ENCODE data around the gene DNAL4.

Gene DNAL4, protein sequence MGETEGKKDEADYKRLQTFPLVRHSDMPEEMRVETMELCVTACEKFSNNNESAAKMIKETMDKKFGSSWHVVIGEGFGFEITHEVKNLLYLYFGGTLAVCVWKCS

DNA sequence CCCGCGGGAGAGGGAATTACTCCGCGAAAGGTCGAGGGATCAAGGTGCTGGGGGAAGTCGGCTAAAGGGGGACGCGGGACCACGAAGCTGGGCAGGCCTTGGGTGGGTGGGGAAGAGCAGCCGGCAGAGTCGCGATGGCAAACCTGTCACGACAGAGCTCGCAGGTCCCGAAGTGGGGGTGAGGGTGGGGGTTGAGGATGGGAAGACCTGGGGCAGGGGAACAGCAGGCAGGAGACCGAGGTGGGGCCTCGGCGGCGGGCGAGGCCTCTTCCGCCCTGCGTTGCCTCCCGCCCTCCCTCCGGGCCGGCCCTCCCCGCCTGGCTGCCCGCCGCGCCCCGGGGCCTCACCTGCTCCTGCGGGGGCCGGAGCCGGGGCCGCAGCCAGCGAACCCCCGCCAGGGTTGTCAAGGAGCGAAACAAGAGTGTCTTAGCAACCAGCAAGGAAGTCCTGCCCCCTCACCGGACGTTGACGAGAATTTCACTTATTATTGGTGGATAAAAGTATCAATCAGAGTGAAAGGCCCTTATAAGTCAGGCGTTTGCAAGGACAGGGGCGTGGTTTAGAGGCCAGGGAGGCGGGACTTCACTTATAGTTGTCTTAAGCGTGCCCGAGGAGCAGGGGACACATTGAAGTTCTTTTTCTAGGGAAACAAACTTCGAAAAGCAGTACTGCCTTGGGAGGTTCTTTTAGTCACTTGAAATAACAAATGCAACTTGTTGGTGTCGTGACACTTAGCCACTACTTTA lies at the start of gene DNAL4:
Gene DNAL4, minus strand, starts transcription at position 423 of the 746 bp plus-strand sequence. CDS start 11,412 bp downstream, outside the sequence.
- peak; percentile 98 for DNase-seq

DNA sequence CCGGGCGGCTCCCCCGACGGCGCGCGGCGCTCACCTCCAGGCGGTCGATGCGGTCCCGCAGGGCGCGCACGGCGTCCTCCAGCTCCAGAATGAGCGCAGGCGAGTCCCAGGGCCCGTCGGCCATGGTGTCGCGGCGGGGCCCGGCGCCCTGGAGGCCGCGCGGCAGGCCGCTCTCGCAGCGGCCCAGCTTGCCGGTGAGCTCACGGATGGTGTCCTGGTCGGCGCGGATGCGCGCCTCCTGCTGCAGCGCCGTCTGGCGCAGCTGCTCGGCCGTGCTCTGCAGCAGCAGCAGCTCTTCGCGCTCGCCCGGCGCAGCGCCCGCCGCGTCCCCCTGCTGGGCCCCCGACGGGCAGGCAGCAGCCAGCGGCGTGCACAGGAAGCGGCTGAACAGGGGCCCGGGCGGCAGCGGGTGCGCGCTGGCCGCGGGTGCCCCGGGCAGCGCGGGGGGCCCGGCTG lies 49.3 kb upstream of the DNAL4 start:
- DNase-seq: peak; percentile 45

DNA sequence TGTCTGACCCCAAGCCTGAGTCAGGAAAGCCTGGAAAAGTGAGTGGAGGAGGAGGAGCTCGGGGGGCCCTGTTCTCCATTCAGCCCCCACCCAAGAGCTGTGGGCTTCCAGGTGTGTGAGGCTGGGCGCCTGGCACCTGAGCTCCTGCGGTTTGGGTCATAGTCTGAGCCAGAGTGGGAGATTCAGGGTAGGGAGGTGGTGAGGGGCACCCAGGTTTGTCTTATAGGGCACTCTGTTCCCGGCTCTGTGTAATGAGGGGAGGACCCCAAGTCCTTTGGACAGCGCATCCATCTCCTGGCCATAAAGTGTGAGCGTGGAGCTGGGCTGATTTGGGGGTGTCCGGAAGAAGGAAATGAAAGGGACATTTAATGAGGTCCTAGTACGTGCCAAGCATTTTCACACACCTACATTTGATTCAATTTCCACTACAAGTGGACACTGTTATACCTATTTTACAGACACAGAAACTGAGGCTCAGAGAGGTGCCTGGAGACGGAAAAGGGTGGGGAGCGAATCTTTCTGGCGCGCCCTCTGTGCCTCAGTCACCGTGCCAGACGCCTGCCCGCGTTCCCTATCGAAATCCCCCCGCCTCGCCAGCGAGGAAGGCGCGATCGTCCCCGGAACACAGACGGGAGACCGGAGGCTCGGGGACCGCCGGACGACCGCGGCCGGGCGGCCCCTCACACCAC lies 48.7 kb upstream of the DNAL4 start:
- no peak for DNase-seq

DNA sequence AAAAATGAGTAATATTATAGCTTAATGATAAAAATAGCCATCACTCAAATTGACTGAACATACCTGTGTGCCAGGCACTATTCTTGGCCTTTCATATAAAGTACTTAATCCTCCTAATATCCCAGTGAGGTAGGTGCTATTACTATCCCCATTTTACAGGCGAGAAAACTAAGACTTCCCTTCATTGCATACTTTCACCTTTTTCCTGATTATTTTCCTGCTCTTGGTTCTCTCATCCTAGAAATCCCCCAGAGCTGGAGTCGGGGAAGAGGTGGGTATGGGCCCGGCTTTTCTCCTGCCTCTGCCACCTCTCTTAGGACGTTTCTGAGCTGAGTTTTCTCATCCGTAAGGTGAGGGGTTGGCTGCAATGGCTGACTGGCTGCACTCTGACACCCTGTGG lies 47.7 kb upstream of the DNAL4 start:
- no peak for DNase-seq

DNA sequence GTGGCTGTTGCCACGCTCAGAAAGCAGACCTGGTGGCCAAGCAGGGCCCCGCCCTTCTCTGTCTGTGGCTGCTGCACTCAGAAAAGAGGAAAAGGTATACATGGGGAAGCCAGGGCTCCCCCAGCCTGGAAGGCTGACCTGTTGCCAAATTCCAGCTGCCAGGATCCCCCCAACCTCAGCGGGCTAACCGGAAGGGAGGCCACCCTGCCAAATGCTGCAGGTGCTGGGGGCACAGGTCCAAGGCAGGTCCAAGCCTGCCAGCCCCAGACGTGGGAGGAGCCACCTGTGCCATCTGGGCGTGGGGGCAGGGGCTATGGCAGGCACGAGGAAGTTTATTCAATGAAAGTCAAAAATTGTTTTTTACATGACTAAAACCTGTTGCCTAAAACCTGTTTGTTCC lies 47.3 kb upstream of the DNAL4 start:
- DNase-seq: no peak

DNA sequence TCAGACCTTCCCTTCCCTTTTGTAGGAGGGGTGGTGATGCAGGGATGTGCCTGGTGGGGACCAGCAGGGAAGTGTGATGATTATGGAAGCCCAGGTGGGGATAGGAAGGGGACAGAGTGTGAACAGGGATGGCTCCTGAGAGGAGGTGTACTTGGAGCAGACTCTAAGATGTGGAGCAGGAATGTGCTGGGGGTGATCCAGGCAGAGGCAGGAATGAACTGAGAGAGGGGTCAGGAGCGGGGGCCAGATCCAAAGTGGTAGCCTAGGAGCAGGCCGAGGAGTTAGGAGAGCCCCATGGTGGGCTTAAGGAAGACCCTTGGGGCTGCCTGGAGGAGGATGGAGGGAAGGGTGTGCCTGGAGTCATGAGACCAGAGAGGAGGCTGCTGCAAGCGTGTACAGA lies 46.2 kb upstream of the DNAL4 start:
- DNase-seq: no peak

DNA sequence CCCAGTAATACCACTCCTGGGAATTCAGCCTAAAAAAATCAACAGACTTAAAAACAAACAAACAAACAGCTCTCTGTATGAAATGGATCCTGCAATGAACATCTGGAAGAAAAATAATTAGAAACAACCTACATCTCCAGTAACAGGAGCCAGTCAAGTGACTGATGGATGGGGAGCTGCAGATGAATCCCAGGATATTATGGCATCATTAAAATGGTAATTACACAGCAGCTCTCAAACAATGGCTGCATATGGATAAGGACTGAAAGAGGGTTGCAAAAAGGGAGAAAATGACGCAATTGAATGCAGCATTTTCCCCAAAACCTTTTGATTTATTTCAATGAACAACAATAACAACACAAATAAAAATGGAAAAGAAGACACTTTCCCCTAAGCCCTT lies 45.7 kb upstream of the DNAL4 start:
- no peak for DNase-seq

DNA sequence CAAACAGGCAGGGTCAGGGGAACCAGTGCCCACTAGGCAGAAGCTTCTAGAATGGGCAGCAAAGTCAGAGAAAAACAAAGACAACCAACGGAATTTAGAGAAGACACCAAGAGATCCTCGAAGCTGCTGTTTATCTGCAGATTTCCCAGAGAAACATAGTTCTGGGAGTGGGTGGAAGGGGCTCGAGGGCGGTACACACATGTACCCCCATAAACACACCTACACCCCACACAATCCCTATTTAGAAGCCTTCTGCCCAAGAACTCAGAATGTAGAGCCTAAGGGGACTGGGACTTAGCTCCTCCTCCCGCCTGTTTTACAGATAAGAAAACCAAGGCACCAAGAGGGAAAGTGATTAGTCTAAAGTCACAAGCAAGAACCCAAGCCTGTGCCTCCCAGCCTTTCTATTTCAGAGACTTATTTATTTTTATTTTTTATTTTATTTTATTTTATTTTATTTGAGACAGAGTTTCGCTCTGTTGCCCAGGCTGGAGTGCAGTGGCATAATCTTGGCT lies 43.5 kb upstream of the DNAL4 start:
- no peak for DNase-seq

DNA sequence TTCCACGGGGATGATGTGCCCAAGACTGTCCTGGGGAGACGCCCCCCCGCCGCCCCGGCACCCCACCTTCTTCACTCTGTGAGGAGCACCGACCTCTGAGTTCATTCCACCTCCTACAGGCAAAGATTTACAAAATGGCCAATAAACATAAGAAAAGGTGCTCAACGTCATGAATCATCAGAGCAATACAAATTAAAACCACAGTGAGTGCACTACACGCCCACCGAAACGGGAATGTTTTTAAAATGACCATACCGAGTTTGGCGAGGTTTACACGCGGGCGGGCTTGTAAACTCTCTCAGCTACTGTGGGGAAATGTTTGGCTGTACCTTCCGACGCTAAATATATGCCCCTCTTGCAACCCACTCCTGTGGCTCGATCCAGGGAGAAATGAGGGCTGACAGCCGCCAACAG lies 42.0 kb upstream of the DNAL4 start:
- no peak for DNase-seq

DNA sequence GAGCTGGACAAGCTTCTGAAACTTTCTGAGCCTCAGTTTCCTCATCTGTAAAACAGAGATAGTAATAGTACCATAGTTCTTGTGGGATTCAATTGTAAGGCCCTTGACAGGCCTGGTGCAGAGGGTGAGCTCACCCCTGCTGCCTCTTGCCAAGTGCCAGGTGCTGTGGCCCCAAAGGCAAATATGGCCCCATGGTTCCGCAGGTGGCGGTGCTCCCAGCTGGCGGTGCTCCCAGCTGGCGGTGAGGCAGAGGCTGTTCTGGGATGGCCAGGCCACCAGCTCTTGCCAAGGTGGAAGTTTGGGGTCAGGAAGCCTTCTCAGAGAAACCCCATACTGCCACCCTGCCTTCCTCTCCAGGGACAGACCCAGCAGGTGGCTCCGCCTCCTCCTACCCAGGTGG lies 41.0 kb upstream of the DNAL4 start:
- no peak for DNase-seq

DNA sequence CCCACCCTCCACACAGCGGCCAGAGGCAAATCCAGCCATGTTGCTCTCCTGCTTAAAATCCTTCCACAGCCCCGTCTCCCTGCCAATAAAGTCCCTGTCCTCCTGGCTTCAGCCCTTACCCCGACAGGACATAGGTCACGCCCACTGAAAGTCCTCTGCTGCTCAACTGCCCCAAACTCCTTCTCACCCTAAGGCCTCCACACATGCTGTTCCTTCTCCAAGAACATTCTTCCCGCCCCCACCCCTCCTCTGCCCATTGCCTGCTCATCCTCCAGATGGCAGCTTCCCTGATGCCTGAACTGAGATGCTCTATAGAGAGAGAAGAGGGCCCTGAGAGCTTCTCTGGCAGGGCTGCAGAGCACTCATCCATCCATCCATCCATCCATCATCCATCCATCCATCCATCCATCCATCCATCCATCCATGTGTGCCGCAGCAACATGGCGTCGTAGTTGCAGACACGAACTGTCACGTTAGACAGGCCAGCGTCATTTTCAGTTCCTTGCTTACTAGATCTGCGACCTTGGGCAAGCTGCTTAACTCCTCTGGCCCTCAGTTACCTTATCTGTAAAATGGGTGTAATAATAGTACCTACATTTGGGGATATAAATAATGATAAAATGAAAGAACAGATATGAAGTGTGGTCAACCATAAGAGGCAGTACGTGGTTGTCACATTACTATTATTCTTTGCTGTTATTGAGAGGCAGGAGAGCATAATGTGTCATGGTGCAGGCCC lies 40.4 kb upstream of the DNAL4 start:
- no peak for DNase-seq

DNA sequence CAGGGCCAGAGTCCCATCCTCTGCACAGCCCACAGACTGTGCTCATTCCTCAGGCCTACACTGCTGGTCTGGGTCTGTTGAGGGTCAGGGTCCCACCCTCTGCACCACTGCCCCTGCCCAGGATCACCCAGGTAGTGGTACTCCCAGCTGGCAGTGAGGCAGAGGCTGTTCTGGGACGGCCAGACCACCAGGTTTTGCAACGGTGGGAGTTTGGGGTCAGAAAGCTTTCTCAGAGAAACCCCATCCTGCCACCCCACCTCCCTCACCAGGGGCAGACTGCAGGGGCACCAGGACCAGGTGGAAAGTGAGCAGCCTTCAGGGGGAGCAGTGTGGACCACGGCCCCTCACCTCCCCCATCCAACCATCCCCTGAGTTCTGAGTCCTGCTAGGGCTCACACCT lies 39.1 kb upstream of the DNAL4 start:
- DNase-seq: no peak

DNA sequence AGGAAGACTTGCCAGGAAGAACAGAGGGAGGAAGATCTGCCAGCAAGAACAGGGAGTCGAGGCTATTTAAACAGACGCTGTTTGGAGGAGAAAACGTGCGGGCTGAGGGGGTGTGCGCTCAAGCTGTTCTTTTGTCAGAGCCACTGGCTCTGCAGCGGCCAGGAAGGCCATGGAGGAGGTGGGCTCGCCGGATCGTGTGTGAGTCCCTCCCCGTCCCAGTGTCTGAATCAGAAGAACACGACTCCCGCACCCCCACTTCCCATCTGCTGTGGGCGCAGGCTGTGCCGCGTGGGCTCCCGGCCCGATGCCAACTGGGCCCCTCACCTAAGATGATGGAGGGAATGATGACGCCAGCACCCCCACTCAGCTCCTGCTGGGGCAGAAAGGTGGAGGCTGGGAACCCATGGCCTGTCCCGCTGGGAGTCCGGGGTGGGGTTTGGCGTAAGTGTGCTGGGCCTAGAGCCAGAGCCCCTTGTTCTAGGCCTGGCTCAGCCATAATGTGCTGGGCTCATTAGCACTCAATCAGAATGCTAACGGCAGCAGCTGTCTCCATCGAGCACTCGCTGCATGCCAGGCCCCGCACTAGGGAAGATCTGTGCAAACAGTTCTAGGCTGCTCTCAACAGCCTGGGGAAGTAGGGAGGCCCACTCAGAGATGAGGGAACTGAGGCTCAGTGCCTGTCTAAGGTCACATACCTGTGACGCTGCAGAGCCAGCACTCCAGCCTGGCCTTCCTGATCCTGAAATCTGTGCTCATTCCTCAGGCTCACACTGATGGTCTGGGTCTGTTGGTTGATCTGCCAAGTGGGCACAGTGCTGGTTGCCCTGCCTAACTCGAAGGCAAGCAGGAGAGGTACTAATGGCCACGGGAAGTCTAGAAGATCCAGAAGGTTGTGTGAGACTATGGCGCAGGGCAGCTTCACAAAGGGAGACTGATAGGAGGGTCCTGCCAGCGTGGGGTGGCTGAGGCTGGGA lies 38.3 kb upstream of the DNAL4 start:
- no peak for DNase-seq

DNA sequence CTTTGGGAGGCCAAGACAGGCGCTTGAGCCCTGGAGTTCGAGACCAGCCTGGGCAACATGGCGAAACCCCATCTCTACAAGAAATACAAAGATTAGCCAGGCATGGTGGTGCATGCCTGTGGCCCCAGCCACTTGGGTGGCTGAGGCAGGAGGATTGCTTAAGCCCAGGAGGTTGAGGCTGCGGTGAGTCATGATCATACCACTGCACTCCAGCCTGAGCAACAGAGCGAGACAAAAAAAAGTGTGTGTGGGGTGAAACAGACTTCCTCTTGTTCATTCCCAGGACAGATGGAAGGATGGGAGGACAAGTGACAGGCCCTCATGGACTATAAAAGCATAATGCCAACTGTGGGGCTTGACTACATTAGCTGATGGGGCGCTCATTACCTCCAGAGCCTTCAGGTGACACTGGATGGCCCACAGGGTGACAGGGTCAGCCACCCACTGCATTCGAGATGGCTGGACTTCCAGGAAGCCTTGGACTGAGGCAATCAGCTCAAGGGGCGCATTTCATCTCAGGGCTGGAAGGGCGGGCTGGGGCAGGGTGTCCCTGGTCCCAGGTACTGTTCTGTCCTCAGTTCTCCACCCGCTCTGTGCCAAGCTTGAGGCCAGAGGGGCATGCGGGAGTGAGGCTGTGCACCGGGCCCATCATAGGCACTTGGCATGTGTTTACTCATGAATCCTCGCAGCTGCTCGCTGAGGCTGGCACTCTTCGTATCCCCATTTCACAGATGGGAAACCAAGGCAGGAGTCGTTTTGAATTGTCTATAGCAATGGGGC lies 37.4 kb upstream of the DNAL4 start:
- no peak for DNase-seq

DNA sequence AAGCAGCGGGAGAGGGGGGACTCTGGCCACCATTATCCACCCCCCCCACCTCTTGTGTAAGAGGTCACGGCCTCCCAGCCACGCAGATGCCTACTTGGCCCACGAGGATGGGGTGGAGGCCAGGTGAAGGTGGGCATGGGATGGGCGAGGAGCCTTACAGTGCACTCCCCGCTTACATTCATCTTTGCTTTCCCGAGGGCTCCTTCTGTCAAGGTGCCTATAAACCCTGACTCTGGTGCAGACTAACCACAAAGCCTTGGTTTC lies 36.8 kb upstream of the DNAL4 start:
- DNase-seq: no peak

DNA sequence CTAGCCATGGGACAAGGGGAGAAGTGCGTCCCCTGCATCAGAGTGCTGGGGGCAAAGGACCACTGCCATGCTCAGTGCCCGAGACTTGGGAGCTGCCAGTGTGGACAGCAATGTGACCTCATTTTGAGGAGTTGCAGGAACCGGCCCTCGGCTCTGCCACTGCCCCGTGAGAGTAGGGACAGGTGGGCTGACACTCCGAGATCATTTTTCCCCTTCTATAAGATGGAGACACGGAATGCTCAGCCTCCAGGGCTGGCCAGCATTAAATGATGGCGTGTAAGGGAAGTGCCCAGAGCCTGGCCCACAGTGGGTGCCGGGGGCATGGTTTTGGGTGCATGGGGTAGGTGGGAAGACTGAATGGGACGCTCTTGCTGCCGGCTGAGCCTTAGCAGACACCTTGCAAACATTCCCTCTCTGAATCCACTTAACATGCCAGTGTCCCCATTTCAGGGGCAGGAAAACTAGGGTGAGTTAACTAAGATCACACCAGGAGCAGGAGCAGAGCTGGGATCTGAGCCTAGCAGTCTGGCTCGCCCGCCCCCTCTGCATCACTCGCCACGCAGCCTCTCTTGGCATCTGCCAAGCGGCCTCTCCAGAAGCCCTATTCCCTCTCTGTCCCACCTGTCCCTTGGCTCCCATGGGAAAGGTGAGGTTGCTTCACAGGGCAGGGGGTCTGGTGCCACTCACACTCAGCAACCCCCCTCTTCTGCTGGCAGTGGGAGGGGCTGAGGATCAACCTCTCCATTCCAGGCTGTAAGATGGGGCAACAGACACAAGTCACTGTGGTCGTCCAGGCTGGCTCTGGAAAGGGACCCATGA lies 36.3 kb upstream of the DNAL4 start:
- no peak for DNase-seq

DNA sequence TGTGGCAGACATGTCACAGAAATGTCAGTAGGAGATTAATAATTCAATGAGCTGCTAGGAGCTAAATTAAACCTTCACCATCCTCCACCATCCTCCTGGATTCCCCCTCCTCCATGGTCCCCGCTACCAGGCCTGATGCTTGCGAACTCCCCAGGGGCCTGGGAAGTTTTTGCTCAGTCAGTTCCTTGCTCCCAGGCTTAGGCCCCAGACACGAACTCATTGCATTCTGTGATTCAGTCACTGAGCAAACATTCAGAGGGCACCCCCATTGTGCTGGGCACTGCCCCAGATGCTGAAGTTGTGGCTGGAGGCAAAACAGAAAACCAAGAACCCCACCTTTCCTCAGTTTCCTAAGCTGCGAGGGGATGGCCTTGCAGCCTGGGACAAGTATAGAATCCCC lies 35.5 kb upstream of the DNAL4 start:
- DNase-seq: no peak

DNA sequence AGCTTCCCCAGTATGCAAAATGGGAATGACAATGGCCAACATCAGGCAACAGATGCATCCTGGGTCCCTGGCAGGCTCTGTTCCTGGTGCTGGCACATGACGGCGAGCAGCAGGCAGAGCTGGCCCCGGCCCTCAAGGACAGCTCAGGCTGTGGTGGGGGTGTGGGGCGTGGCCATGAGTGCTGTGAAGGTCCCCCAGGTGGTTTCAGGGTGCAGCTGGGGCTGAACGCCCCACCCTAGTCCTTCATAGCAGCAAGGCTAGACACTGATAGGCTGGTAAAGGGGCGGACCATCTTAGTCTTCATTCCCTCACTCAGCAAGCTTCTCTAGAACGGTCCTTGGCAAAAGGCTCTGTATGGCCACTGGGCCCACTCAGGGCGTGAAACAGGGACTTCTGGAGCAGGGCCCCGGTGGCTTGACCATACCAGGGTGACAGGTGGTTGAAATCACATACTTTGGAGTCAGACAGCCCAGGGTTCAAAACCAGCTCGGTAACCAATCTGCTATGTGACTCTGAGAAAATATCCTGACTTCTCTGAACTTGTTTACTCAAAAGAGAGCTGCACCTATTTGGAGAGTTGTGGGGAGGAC lies 34.8 kb upstream of the DNAL4 start:
- no peak for DNase-seq

DNA sequence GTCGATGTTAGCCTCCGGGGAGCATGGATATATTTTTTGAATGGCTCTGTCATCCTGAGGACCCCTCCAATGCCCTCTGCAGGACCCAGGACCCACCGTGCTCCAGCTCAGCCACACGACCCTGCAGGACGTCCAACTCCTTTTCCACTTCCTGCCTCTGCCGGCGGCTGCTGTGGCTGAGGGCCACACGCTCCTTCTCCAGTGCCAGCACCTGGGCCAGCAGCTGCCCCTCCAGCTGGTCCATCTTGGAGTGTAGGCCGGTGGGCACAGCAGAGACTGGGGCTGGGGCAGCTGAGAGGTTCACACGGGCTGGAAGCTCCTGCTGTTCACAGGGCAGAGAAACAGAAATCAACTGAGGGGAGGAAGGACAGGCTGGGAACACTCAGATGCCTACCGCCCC lies 34.2 kb upstream of the DNAL4 start:
- no peak for DNase-seq

DNA sequence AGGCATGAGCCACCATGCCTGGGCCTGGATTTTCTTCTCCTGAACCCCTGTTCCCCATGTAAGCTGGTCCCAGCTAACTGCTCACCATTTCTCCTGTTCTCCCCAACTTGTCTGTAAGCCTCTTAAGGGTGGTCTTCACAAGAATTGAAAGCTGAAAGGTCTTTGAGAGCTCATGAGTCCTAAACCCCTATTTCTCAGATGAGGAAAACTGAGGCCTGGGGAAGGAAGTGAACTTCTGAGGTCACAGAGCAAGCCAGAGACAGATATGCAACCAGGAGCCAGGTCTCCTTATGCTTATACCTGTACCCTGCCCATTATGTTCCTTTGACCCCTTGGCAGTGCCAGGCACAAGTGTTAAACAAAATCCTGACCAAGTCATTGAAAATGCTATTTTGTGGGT lies 33.6 kb upstream of the DNAL4 start:
- DNase-seq: no peak

Measured in CD4-positive, alpha-beta T cell treated with Interleukin-17A for 1 hour (primary cell).